Epidermal melanocyte (primary cell): ENCODE data around the gene AUNIP.

ENCODE experiments used
- DNase-seq: peaks from one replicate; pipeline ENCODE4 v3.0.0; 2011; ENCODE audit warnings: low spot score; ENCODE audit not compliant: insufficient read length

Gene AUNIP

GRCh38 chr1:25797939-25798338 is 61.3 kb downstream of the AUNIP start:
- DNase-seq, result no peak

GRCh38 chr1:25796811-25797458 is 62.3 kb downstream of the AUNIP start:
- peak; percentile 77 for DNase-seq

- DNase-seq, result no peak
These were observed 63.1 kb downstream of the AUNIP start for GRCh38 chr1:25795946-25796810.

- no peak for DNase-seq
These were observed 64.0 kb downstream of the AUNIP start for GRCh38 chr1:25795211-25795610.

- no peak for DNase-seq
These were observed 64.9 kb downstream of the AUNIP start for GRCh38 chr1:25794325-25794724.

GRCh38 chr1:25793585-25794170 is 65.6 kb downstream of the AUNIP start:
- no peak for DNase-seq

- no peak for DNase-seq
These were observed 67.1 kb downstream of the AUNIP start for GRCh38 chr1:25792115-25792514.

GRCh38 chr1:25790472-25790871 is 68.8 kb downstream of the AUNIP start:
- no peak for DNase-seq

GRCh38 chr1:25787760-25788166 is 71.5 kb downstream of the AUNIP start:
- no peak for DNase-seq

GRCh38 chr1:25786887-25787759 is 72.1 kb downstream of the AUNIP start:
- no peak for DNase-seq

GRCh38 chr1:25785333-25786067 is 73.8 kb downstream of the AUNIP start:
- no peak for DNase-seq

- DNase-seq, result no peak
These were observed 74.6 kb downstream of the AUNIP start for GRCh38 chr1:25784575-25785051.
